ENCODE measurements around the gene DPH7.
"Not testable (repeated sequence)": the region's sequence is repeated elsewhere in the genome, so short reads cannot be mapped to it uniquely, and the experiment has no call there.

DPH7 gene

DNA sequence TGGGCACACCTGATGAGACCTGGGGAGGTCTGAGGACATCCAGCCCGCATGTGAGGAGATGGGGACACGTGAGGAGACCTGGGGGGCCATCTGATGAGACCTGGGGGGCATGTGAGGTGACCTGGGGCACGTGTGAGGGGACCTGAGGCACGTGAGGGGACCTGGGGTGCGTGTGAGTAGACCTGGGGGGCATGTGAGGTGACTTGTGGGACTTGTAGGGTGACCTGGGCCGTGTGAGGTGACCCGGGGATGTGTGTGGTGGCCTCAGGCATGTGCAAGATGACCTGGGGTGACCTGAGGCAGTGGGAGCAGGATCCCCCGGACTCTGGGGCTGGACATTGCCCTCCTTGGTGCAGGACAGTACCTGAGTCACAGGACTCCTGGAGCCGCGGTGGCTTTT is 59.2 kb downstream of the DPH7 start:
- no peak for DNase-seq (ENCODE audit: low read depth in 2 of 2)

DNA sequence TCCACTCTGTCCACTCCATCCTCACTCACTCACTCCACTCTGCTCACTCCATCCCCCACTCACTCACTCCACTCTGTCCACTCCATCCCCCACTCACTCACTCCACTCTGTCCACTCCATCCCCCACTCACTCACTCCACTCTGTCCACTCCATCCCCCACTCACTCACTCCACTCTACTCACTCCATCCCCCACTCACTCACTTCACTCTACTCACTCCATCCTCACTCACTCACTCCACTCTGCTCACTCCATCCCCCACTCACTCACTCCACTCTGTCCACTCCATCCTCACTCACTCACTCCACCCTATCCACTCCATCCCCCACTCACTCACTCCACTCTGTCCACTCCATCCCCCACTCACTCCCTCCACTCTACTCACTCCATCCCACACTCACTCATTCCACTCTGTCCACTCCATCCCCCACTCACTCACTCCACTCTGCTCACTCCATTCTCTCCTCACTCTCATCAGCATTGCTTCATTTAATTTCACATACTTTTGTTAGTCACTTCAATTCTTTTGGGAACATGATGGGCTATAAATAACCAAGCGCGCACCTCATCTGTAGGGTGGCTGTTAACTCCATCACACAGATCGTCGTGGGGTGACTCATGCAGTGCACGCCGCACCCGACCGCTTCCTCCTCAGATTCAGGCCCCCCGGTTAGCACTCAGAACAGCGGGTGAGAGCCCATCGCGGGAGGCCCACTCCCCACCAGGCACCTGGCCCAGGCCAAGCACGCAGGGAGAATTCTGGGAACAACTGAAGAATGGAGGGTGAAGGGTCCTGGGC is 59.9 kb downstream of the DPH7 start:
- not testable (repeated sequence) for DNase-seq (ENCODE audit: low read depth in 2 of 2)

DNA sequence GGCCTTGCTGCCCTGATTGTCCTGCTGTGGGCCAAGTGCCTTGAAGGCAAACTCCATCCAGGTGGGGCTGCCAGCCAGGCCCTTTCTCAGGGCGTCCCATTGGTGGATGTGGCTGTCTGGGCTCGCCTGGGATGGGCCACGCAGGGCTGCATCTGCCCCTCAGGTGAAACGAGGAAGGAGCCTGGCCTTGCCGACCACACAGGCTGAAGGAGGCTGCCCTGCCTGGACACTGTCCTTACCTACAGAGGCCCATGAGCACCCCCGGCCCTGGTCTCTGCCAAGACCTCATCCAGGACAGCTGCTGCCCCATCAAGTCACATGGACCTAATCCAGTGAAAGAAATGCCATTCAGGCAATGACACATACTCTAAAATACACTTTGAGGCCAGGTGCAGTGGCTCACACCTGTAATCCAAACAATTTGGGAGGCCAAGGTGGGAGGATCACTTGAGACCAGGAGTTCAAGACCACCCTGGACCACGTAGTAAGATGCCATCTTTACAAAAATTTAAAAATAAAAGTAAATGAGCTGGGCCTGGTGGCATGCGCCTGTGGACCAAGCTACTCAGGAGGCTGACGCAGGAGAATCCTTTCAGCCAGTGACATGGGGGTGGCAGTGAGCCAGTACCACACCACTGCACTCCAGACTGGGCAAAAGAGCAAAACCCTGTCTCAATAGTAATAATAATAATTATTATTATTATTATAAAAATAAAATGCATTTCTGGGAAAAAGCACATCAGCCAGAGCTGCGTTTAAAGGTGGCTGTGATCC is 62.4 kb downstream of the DPH7 start:
- no peak for DNase-seq (ENCODE audit: low read depth in 2 of 2)

DNA sequence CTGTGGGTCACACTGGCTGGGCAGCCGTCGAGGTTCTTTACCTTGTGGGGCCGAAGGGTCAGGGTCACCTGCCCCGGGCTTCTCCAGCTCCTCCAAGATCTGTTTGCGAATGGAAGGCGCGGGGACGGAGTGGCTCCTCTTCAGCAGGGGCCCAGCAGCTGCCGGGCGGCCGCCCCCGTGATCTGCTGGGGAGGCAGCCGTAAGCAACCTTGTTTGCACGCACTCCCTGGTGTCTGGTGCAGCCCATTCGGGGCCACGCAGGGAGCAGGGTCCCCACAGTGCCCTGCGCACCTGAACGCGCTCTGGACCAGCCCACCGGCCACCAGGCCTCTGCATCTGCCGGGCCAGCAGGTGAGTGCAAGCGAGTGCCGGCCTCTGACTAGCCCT is 63.4 kb downstream of the DPH7 start:
- DNase-seq (ENCODE audit: low read depth in 2 of 2) = no peak

DNA sequence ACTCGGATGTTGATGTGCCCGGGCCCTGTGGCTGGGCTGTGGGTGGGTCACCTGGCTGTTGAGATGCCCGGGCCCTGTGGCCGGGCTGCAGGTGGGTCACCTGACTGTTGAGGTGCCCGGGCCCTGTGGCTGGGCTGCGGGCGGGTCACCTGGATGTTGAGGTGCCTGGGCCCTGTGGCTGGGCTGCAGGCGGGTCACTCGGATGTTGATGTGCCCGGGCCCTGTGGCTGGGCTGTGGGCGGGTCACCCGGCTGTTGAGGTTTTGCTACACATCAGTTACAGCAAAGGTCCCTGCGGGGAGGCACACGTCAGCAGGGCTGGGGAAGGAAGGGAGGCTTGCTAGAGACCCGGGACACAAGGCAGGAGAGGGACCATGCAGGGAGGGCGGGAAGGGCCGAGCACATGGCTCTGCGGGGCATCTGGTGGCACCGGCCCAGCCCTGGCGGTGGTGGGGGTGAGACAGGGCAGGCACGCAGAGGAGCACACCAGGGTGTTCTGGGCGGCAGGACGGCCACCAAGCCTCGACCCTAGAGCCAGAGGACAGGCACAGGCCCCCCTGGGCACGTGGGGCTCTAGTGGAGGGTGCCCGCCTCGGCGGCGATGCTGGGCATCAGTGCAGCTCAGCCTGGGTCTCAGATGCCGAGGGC is 63.9 kb downstream of the DPH7 start:
- DNase-seq (ENCODE audit: low read depth in 2 of 2) = no peak

DNA sequence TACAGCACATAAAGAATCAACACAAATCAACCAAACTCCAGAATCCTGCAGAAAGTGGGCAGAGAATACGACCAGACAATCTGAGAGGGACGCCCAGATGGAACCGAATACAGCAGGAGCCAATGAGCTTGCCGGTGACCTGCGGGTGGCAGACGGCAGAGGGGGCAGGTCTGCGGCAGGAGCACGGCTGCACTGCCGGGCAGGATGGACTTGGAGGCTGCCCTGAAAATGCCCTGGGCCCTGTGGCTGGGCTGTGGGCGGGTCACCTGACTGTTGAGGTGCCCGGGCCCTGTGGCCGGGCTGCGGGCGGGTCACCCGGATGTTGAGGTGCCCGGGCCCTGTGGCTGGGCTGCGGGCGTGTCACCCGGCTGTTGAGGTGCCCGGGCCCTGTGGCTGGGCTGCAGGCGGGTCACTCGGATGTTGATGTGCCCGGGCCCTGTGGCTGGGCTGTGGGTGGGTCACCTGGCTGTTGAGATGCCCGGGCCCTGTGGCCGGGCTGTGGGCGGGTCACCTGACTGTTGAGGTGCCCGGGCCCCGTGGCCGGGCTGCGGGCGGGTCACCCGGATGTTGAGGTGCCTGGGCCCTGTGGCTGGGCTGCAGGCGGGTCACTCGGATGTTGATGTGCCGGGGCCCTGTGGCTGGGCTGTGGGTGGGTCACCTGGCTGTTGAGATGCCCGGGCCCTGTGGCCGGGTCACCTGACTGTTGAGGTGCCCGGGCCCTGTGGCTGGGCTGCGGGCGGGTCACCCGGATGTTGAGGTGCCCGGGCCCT is 64.7 kb downstream of the DPH7 start:
- not testable (repeated sequence) for DNase-seq (ENCODE audit: low read depth in 2 of 2)

DNA sequence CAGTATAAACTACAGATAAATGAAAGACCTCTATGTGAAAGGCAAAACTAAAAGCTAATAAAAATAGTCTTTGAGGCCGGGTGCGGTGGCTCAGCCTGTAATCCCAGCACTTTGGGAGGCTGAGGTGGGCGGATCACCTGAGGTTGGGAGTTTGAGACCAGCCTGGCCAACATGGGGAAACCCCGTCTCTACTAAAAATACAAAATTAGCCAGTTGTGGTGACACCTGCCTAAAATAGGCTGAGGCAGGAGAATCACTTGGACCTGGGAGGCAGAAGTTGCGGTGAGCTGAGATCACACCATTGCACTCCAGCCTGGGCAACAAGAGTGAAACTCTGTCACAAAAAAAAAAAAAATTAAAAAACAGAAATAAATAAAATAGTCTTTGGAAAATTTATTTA is 65.6 kb downstream of the DPH7 start:
- not testable (repeated sequence) for DNase-seq (ENCODE audit: low read depth in 2 of 2)

DNA sequence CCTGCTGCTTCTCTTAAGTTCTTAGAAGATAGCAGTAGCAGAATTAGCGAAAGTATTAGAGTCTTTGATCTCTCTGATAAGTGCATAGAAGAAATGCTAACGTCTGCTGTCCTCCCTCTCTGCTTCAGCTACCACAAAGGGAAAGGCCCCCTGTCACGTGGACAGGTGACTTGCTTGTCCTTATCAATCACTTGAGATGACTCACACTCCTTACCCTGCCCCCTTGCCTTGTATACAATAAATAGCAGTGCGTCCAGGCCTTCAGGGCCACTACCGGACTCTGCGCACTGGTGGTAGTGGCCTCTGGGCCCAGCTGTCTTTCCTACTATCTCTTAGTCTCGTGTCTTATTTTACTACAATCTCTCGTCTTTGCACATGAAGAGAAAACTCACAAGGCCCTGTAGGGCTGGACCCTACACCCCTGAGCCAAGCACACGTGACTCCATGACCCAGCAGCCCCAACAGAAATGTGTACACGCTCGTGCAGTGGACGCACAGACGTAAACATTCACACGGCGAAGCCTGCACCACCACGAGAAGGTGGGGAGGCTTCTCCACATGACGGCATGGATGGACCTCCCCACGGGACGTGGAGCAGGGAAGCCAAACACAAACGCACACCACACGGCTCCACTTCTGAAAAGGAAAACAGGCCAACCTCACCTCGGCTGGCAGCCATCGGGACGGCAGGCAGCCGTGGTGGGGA is 66.8 kb downstream of the DPH7 start:
- no peak for DNase-seq (ENCODE audit: low read depth in 2 of 2)

DNA sequence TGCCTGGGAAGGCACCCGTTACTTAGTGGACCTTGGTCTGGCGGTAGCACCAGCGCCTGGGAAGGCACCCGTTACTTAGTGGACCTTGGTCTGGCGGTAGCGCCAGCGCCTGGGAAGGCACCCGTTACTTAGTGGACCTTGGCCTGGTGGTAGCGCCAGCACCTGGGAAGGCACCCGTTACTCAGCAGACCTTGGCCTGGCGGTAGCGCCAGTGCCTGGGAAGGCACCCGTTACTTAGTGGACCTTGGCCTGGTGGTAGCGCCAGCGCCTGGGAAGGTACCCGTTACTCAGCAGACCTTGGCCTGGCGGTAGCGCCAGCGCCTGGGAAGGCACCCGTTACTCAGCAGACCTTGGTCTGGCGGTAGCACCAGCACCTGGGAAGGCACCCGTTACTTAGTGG is 67.6 kb downstream of the DPH7 start:
- not testable (repeated sequence) for DNase-seq (ENCODE audit: low read depth in 2 of 2)

DNA sequence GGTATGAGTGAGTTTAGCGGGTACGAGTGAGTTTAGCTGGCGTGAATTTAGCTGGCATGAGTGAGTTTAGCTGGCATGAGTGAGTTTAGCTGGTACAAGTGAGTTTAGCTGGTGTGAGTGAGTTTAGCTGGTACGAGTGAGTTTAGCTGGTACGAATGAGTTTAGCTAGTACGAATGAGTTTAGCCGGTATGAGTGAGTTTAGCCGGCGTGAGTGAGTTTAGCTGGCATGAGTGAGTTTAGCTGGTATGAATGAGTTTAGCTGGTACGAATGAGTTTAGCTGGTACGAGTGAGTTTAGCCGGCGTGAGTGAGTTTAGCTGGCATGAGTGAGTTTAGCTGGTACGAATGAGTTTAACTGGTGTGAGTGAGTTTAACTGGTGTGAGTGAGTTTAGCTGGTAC is 69.5 kb downstream of the DPH7 start:
- DNase-seq (ENCODE audit: low read depth in 2 of 2) = no peak

DNA sequence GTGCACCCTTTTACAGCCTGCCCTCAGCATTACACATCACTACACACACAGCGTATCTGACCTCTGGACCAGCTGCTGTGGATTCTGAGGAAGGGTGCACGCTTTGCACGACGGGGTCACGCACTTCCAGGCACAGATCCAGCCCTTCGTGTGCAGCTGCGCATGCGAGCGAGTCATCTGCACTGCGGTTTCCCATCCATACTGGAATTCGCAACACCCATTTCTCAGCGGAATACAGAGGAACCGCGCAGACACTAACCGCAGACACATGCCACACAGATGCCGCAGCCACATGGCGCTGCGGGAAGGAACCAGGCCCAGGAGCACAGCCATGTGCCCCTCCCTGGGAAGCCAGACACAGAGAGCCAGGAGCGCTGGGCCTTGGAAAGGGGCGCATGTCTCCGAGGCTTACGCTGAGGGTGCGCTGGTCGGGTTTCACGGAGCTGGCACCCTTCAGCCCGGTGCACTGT is 72.0 kb downstream of the DPH7 start:
- no peak for DNase-seq (ENCODE audit: low read depth in 2 of 2)

DNA sequence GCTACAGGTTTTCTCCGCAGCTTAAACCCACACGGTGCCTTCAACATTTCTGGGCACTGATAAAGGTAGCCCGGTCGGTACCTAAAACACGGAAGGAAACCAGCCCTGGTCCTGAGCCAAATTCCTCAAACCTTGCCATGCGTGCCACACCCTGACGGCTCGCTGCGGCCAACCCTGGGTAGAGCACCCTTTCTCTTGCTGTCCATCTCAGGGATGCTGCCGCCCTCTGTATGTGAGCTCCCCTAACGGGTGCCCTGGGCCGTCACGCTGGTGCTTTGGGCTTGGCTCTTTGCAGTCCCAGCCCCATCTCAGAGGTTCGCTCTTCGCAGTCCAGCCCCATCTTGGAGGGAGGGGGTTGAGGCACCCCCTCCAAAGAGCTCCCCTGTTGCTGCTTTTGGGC is 72.5 kb downstream of the DPH7 start:
- DNase-seq (ENCODE audit: low read depth in 2 of 2) = no peak

DNA sequence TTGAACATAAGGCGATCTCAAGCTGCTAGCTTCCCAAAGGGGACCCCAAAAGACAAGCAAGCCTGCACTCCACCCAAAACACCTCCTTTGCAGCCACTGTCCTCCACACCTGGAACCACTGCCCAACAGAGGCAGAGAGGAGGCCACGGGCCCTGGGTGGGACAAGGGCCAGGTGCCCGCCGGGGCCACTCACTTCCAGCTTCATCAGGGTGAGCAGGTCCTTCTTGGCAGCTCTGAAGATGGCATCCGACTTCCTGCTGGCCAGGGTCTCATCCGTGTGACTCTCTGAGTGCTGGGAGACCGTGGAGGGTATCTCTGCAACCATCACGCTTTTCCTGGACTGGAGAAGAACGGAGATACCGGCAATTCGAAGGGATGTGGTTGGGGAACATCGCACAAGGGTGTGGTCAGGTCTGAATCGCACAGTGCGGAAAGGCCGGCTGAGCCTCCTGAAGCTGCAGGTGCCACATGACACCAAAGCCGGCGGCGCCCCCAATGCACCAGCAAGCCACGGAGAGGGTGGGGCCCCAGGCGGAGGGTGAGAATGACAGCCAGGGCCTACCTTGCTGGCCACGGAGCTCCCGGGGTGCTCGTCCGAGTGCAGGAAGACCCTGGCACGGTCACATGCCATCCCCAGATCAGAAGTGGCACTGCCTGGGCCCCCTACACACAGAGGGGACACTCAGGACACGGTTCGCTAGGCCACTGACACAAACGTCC is 73.1 kb downstream of the DPH7 start:
- no peak for DNase-seq (ENCODE audit: low read depth in 2 of 2)

All from stimulated activated CD4-positive, alpha-beta T cell treated with anti-CD3 and anti-CD28 coated beads, Interleukin-1b, Interleukin-23, amount 100 ng/mL, for 4 hours (primary cell).